ENCODE measurements around the gene PPT2.

GRCh38 chr6:32111424-32112066 is 42.4 kb upstream of the PPT2 start:
- TF ChIP-seq TEAD4 (CRISPR knock-in tag; IDR thresholded peaks at IDR 0.05) (no peak), USF2 (CRISPR knock-in tag; IDR thresholded peaks at IDR 0.05) (no peak)

Data from WTC11 (cell line).